DND-41 (cell line): Measurements from ENCODE around the gene MORN1.

Source experiments
- ATAC-seq: fragments of 200-7000 bp; cut with Tn5 transposase; 3 replicates; pipeline ENCODE4 v1.9.1; 2021; ENCODE audit warnings: low read depth; ENCODE audit not compliant: insufficient read depth
- DNase-seq: peaks from one replicate; pipeline ENCODE4 v3.0.0-alpha.2; 2020
- H2AFZ ChIP-seq: 2 replicates; pipeline ENCODE4 v1.6.0; 2012; ENCODE audit warnings: low read depth, low read length
- H3K27ac ChIP-seq: 2 replicates; pipeline ENCODE4 v1.5.1; 2012; ENCODE audit warnings: low read length, inconsistent platforms
- H3K27me3 ChIP-seq: fragments of 200-600 bp; sonication (generic); 2 replicates; pipeline ENCODE4 v1.6.0; 2012; ENCODE audit warnings: low read length, mild to moderate bottlenecking, inconsistent platforms; ENCODE audit not compliant: insufficient read depth, poor library complexity
- H3K36me3 ChIP-seq: 2 replicates; pipeline ENCODE4 v1.5.1; 2012; ENCODE audit warnings: low read length, inconsistent platforms; ENCODE audit not compliant: insufficient read depth
- H3K4me1 ChIP-seq: 2 replicates; pipeline ENCODE4 v1.5.1; 2012; ENCODE audit warnings: mild to moderate bottlenecking, low read length; ENCODE audit not compliant: insufficient read depth
- H3K4me2 ChIP-seq: 2 replicates; pipeline ENCODE4 v1.6.0; 2012; ENCODE audit warnings: mild to moderate bottlenecking, moderate library complexity, low read length, inconsistent platforms; ENCODE audit not compliant: insufficient read depth
- H3K4me3 ChIP-seq, 2 experiments: fragments of 200-600 bp in 1 of 2; shearing (Covaris generic) in 1 of 2; 2 replicates each; pipeline ENCODE4 v1.5.1; 2012 to 2016; ENCODE audit warnings: inconsistent platforms in 2 of 2, low read length in 2 of 2, mild to moderate bottlenecking in 2 of 2, low read depth in 1 of 2, moderate library complexity in 1 of 2
- H3K79me2 ChIP-seq: 2 replicates; pipeline ENCODE4 v1.6.0; 2012; ENCODE audit warnings: low read length, inconsistent platforms; ENCODE audit not compliant: insufficient read depth
- H3K9ac ChIP-seq: 2 replicates; pipeline ENCODE4 v1.6.0; 2012; ENCODE audit warnings: low read depth, mild to moderate bottlenecking, inconsistent platforms, low read length, moderate library complexity
- H3K9me3 ChIP-seq: 2 replicates; pipeline ENCODE4 v1.5.1; 2012; ENCODE audit warnings: low read length, moderate library complexity, mild to moderate bottlenecking, inconsistent platforms; ENCODE audit not compliant: insufficient read depth, severe bottlenecking
- H4K20me1 ChIP-seq: 2 replicates; pipeline ENCODE4 v1.6.0; 2012; ENCODE audit warnings: low read length; ENCODE audit not compliant: insufficient read depth
- EZH2 ChIP-seq: IDR thresholded peaks from 3 replicates; pipeline ENCODE4 v1.6.1; 2012; ENCODE audit warnings: borderline replicate concordance, low read depth, mild to moderate bottlenecking, moderate library complexity, low read length, inconsistent platforms; ENCODE audit not compliant: severe bottlenecking
- TF ChIP-seq, protein P1 (sequence below): IDR thresholded peaks from 2 replicates; pipeline ENCODE4 v1.5.1; 2012; ENCODE audit warnings: borderline replicate concordance, low read length, moderate library complexity, mild to moderate bottlenecking; ENCODE audit not compliant: poor library complexity, severe bottlenecking; ENCODE audit errors: extremely low read depth

The MORN1 gene

DNA sequence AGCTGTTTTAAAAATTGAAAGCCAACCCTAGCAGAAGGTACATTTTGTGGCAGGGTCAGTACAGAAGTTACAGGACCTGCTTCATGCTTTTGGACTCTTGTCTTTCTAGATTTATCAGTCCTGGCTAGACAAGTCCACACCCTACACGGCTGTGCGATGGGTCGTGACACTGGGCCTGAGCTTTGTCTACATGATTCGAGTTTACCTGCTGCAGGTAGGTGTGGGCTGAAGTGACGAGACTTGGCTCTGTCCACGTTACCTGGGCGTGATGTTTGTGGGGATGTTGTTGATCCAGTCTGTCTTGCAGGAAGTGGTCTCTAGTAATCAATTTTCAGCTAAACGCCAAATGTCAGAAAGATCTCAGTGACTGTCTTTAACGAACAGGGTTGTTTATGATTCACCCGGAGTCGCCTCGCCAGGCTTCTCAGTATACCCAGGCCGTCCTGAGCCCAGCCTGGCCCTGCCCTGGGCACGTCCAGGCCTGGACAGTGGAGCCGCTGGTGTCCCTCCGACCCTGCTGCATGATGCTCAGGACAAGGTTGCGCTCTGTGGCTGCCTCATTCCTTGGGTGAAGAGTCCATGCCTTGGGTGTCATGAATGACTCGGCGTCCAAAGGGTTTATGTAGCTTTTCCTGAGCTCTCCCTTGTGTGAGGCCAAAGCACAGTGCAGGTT lies 5.8 kb upstream of the MORN1 start:
- Histone ChIP-seq H3K27me3 (no peaks in the 10 kb centered on the region), H3K27ac (no peak overlapping the region), H3K79me2 (peaks cover 47% of the 10 kb centered on the region), H4K20me1 (peaks cover 57% of the 10 kb centered on the region), H2AFZ (no peak overlapping the region), H3K9me3 (no peaks in the 10 kb centered on the region), H3K4me1 (peaks cover 19% of the 10 kb centered on the region), H3K4me3 (no peak overlapping the region), H3K9ac (no peak overlapping the region), H3K36me3 (peaks cover 85% of the 10 kb centered on the region), H3K4me2 (no peak overlapping the region)
- DNase-seq, result no peak
- ATAC-seq, result no peak
- no peak for TF ChIP-seq EZH2
- TF ChIP-seq, protein P1, sequence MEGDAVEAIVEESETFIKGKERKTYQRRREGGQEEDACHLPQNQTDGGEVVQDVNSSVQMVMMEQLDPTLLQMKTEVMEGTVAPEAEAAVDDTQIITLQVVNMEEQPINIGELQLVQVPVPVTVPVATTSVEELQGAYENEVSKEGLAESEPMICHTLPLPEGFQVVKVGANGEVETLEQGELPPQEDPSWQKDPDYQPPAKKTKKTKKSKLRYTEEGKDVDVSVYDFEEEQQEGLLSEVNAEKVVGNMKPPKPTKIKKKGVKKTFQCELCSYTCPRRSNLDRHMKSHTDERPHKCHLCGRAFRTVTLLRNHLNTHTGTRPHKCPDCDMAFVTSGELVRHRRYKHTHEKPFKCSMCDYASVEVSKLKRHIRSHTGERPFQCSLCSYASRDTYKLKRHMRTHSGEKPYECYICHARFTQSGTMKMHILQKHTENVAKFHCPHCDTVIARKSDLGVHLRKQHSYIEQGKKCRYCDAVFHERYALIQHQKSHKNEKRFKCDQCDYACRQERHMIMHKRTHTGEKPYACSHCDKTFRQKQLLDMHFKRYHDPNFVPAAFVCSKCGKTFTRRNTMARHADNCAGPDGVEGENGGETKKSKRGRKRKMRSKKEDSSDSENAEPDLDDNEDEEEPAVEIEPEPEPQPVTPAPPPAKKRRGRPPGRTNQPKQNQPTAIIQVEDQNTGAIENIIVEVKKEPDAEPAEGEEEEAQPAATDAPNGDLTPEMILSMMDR, result no peak

DNA sequence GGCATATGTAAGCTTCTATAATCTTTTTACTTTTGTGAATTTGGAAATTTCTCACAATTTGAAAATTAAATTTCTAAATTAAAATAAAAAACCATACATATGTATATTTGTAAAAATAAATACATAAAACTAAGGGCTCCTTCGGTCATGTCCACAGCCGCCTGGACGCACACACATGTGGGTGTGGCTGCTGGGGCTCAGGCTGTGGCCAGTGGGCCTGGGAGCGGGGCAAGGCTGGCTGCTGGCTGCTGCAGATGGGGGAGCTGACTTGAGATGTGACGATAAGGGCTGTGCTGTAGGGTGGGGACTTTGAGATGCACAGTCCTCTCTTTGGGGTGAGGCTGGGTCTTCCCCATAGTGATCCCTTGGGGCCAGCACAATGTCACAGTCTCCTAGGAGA lies 5.1 kb upstream of the MORN1 start:
- peaks cover 78% of the 10 kb centered on the region for H3K36me3 ChIP-seq
- H3K27ac ChIP-seq, result no peak overlapping the region
- H2AFZ ChIP-seq, result no peak overlapping the region
- H3K4me1 ChIP-seq, result peaks cover 19% of the 10 kb centered on the region
- H3K79me2 ChIP-seq, result peaks cover 52% of the 10 kb centered on the region
- H4K20me1 ChIP-seq, result peaks cover 50% of the 10 kb centered on the region
- no peak overlapping the region for H3K4me2 ChIP-seq
- TF ChIP-seq EZH2, result no peak
- TF ChIP-seq, protein P1, result no peak
- ATAC-seq (no peak), DNase-seq (no peak)
- H3K9me3 ChIP-seq, result no peaks in the 10 kb centered on the region
- no peaks in the 10 kb centered on the region for H3K27me3 ChIP-seq
- no peak overlapping the region for H3K4me3 ChIP-seq
- no peak overlapping the region for H3K9ac ChIP-seq

DNA sequence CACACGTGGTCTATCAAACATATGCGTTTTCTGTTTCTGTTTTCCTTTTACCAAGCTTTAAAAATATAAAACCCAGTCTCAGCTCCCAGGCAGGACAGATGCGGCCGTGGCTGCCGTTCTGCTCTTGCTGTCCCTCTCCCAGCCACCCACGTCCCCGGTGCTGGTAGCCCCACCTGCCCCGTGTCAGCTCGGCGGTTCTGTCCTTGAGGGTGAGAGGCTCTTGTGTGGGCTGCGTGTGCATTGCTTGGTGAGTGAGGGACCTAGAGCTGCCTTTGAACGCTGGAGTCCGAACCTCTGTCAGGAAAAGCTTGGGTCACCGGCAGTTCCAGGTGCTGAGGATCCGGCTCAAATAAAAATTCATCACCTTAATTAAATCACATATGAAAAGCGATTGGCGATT lies 4.7 kb upstream of the MORN1 start:
- H3K4me2 ChIP-seq, result no peak overlapping the region
- DNase-seq (no peak), ATAC-seq (no peak)
- H3K27ac ChIP-seq, result no peak overlapping the region
- no peaks in the 10 kb centered on the region for H3K27me3 ChIP-seq
- peaks cover 48% of the 10 kb centered on the region for H4K20me1 ChIP-seq
- no peak overlapping the region for H3K4me3 ChIP-seq
- peaks cover 19% of the 10 kb centered on the region for H3K4me1 ChIP-seq
- no peak overlapping the region for H2AFZ ChIP-seq
- H3K36me3 ChIP-seq, result peaks cover 76% of the 10 kb centered on the region
- H3K9ac ChIP-seq, result no peak overlapping the region
- peaks cover 54% of the 10 kb centered on the region for H3K79me2 ChIP-seq
- TF ChIP-seq EZH2, result no peak
- TF ChIP-seq, protein P1, result no peak
- no peaks in the 10 kb centered on the region for H3K9me3 ChIP-seq

DNA sequence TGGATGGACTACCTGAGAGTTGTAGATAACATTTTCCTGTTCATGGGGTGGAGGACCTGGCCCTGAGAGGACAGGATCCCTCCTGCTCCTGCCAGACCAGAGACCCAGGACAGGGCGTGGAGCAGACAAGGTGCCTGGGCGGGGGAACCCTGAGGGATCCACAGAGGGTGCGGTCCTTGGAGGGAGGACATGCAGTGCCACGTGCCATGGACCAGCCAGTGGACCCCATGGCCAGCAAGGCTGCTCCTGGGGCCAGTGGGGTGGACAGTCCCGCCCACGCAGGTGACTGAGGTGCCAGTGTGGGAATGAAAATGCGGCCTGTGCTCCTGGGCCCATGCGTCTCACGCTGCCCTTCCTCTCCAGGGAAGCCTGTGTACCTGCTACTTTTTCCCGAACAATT lies 3.9 kb upstream of the MORN1 start:
- Histone ChIP-seq H2AFZ (no peak overlapping the region), H3K4me3 (no peak overlapping the region), H3K27ac (no peak overlapping the region), H3K9me3 (no peaks in the 10 kb centered on the region), H3K4me2 (no peak overlapping the region), H3K27me3 (no peaks in the 10 kb centered on the region), H3K9ac (no peak overlapping the region), H3K36me3 (peaks cover 68% of the 10 kb centered on the region), H3K4me1 (peaks cover 27% of the 10 kb centered on the region), H3K79me2 (peaks cover 63% of the 10 kb centered on the region), H4K20me1 (peaks cover 43% of the 10 kb centered on the region)
- DNase-seq, result no peak
- ATAC-seq, result no peak
- TF ChIP-seq EZH2, result no peak
- TF ChIP-seq, protein P1, result no peak
